H1 (cell line): Measurements from ENCODE around the gene IL31.

ENCODE experiments used
- BRCA1 ChIP-seq: IDR thresholded peaks from 2 replicates; pipeline ENCODE4 v1.6.1; 2012; ENCODE audit warnings: low read depth, low read length, improper control_type of control experiment
- MAX ChIP-seq: IDR thresholded peaks from 2 replicates; pipeline ENCODE4 v1.6.1; 2012; ENCODE audit warnings: inconsistent platforms
- TAF1 ChIP-seq: IDR thresholded peaks from 2 replicates; pipeline ENCODE4 v1.6.1; 2011; ENCODE audit warnings: mild to moderate bottlenecking, low read depth, low read length

- no peak for TF ChIP-seq MAX
- TF ChIP-seq TAF1, result no peak
- no peak for TF ChIP-seq BRCA1
Observed at GRCh38 chr12:122190842-122191668, 17.0 kb upstream of the IL31 start.
